ENCODE measurements around the gene USP44. TPM values are rescaled to one million over a fixed set of nuclear protein-coding genes. Genes with fewer than 3 reads are reported as not detected.

The USP44 gene
- total and polyA plus RNA-seq, 2 donors (not counting 3 experiments of a cell fraction or from before 2014, with no cell fraction given): 0.91 to 3.1 TPM

GRCh38 chr12:95538656-95539055, 12.6 kb downstream of the USP44 start:
- ChIA-PET POLR2A (no interaction called here), CTCF (interaction anchor here (0.6 to 5.1 kb wide), 4 partner anchors 16 to 38 kb away, joined by 3 to 27 read pairs (median 4); no protein-coding TSS in a partner anchor)
- no peak for TF ChIP-seq GATA2 (IDR thresholded peaks at IDR 0.05; ENCODE audit: insufficient read depth, insufficient read length, low read depth, low read length)
- no peak for TF ChIP-seq JUN (IDR thresholded peaks at IDR 0.05; ENCODE audit: borderline replicate concordance, insufficient read depth, insufficient read length, low read depth)
- no peak for TF ChIP-seq FOS (IDR thresholded peaks at IDR 0.05; ENCODE audit: borderline replicate concordance, insufficient read depth, low read length)
- no peak for TF ChIP-seq POLR2A (IDR thresholded peaks at IDR 0.05; ENCODE audit: low read depth, low read length)
- no peak for TF ChIP-seq POLR2AphosphoS5 (IDR thresholded peaks at IDR 0.05; ENCODE audit: insufficient read depth, low read depth, low read length)
- TF ChIP-seq, protein P1, sequence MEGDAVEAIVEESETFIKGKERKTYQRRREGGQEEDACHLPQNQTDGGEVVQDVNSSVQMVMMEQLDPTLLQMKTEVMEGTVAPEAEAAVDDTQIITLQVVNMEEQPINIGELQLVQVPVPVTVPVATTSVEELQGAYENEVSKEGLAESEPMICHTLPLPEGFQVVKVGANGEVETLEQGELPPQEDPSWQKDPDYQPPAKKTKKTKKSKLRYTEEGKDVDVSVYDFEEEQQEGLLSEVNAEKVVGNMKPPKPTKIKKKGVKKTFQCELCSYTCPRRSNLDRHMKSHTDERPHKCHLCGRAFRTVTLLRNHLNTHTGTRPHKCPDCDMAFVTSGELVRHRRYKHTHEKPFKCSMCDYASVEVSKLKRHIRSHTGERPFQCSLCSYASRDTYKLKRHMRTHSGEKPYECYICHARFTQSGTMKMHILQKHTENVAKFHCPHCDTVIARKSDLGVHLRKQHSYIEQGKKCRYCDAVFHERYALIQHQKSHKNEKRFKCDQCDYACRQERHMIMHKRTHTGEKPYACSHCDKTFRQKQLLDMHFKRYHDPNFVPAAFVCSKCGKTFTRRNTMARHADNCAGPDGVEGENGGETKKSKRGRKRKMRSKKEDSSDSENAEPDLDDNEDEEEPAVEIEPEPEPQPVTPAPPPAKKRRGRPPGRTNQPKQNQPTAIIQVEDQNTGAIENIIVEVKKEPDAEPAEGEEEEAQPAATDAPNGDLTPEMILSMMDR (IDR thresholded peaks at IDR 0.05; ENCODE audit: extremely low read depth in 1 of 2, insufficient read depth in 1 of 2, low read depth in 1 of 2, low read length in 2 of 2): no peak
- TF ChIP-seq, protein P2, sequence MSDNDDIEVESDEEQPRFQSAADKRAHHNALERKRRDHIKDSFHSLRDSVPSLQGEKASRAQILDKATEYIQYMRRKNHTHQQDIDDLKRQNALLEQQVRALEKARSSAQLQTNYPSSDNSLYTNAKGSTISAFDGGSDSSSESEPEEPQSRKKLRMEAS (IDR thresholded peaks at IDR 0.05; ENCODE audit: insufficient read depth, insufficient read length): no peak
- no peak for TF ChIP-seq EZH2 (IDR thresholded peaks at IDR 0.05; ENCODE audit: borderline replicate concordance, low read depth, low read length, severe bottlenecking)
- no peak for TF ChIP-seq MYC (IDR thresholded peaks at IDR 0.05; ENCODE audit: low read depth, low read length)

More at GRCh38 chr12:95538656-95539055, 12.6 kb downstream of the USP44 start:
- Histone ChIP-seq H3K9me1 (replicated peaks; ENCODE audit: control insufficient read depth, extremely low read depth, insufficient read depth, low read length) (no peaks in the 10 kb centered on the region), H3K4me3 (replicated peaks in 1 of 3; ENCODE audit: insufficient read depth in 1 of 3, low read depth in 1 of 3, low read length in 3 of 3) (no peak overlapping the region), H3K36me3 (ENCODE audit: control insufficient read depth in 2 of 2, extremely low read depth in 1 of 2, insufficient read depth in 2 of 2, low read length in 2 of 2) (no peaks in the 10 kb centered on the region), H3K4me2 (ENCODE audit: insufficient read depth, low read length) (no peak overlapping the region), H3K4me1 (ENCODE audit: control insufficient read depth, extremely low read depth, insufficient read depth, low read length) (no peaks in the 10 kb centered on the region), H3K27me3 (ENCODE audit: control insufficient read depth in 2 of 2, insufficient read depth in 2 of 2, low read length in 2 of 2) (no peaks in the 10 kb centered on the region), H4K20me1 (replicated peaks; ENCODE audit: control insufficient read depth, extremely low read depth, insufficient read depth, low read length) (no peaks in the 10 kb centered on the region), H2AFZ (ENCODE audit: low read depth, low read length) (no peak overlapping the region), H3K9me3 (replicated peaks; ENCODE audit: control insufficient read depth, insufficient read depth, low read length) (no peaks in the 10 kb centered on the region), H3K79me2 (ENCODE audit: control insufficient read depth, insufficient read depth, low read length) (no peaks in the 10 kb centered on the region), H3K9ac (replicated peaks; ENCODE audit: extremely low read depth, insufficient read depth, low read length) (no peak overlapping the region), H3K27ac (ENCODE audit: insufficient read depth, low read depth, low read length) (no peak overlapping the region)
- no peak for DNase-seq (ENCODE audit: low read depth, low spot score)
- intact Hi-C loops (cut with micrococcal nuclease) (no loop called here), dilution Hi-C loops (cut with MboI; ENCODE audit: extremely low pct_ligation_motif_present, low sequenced_read_pairs) (no loop called here)
- FAIRE-seq: no peak
- no TSS peak for BruUV-seq (replicated peaks)

Measured in endothelial cell of umbilical vein (primary cell).